Testis (tissue), 3 donors: Measurements from ENCODE around the gene MIB1. TPM values are rescaled to one million over a fixed set of nuclear protein-coding genes. Genes with fewer than 3 reads are reported as not detected.

Experiments
- DNase-seq: peaks from one replicate; pipeline ENCODE4 v3.0.0-alpha.2; 2019
- H3K27ac ChIP-seq, 2 donors: fragments of 200-600 bp; sonication (generic); one replicate each; pipeline ENCODE4 v1.5.1; 2019
- H3K27me3 ChIP-seq: fragments of 200-600 bp; sonication (generic); one replicate; pipeline ENCODE4 v1.5.1; 2019
- H3K36me3 ChIP-seq: fragments of 200-600 bp; sonication (generic); one replicate; pipeline ENCODE4 v1.5.1; 2017; ENCODE audit warnings: low read depth; ENCODE audit errors: missing control alignments
- H3K4me1 ChIP-seq: fragments of 200-600 bp; sonication (generic); one replicate; pipeline ENCODE4 v1.5.1; 2019
- H3K4me3 ChIP-seq, 2 donors: fragments of 200-600 bp; sonication (generic); one replicate each; pipeline ENCODE4 v1.5.1; 2017 to 2019
- H3K9me3 ChIP-seq: fragments of 200-600 bp; sonication (generic); one replicate; pipeline ENCODE4 v1.5.1; 2017
- POLR2A ChIP-seq: fragments of 450-650 bp; IDR thresholded peaks from one replicate; pipeline ENCODE4 v1.6.1; 2017; ENCODE audit warnings: antibody characterized with exemption, mild to moderate bottlenecking, moderate library complexity
- WGBS, 2 donors: methylation state at CpG; one replicate each; pipeline ENCODE4 v1.1.5; 2018; 5-methylcytosine and 5-hydroxymethylcytosine counted together
- intact Hi-C: fragments of 100-400 bp; cut with DNase I; formaldehyde crosslinking; loops from one replicate; pipeline ENCODE4 v1.15.1; 2023; ENCODE audit warnings: low total_unique reads
- polyA plus RNA-seq: library from polyadenylated mRNA; stranded (reverse); fragments of 350-450 nt; fragmentation: Illumina TruSeq; extraction: RNeasy Lipid Tissue Mini Kit (QIAGEN cat#74804); gene quantifications from one replicate; pipeline ENCODE4 v1.2.3, GENCODE V29; 2014; ENCODE audit warnings: low read depth, low replicate concordance; ENCODE audit not compliant: insufficient read depth
- total RNA-seq, 2 donors: library from RNA; depleted of rRNA; stranded (reverse); fragments of >200 nt; gene quantifications; one replicate each; pipeline ENCODE4 v1.2.3, GENCODE V29; 2016
- TF ChIP-seq, protein P1 (sequence below), 3 experiments: fragments of 450-650 bp in 2 of 3; fragments of 200-600 bp in 1 of 3; sonication (generic) in 1 of 3; IDR thresholded peaks; one replicate each; pipeline ENCODE4 v1.5.1; 2016 to 2019; ENCODE audit warnings: antibody characterized with exemption in 3 of 3, mild to moderate bottlenecking in 2 of 3, moderate library complexity in 1 of 3

Gene MIB1
- total and polyA plus RNA-seq, 3 donors from 2014 or later, result 16.5 to 48.8 (median 40.7) TPM

DNA sequence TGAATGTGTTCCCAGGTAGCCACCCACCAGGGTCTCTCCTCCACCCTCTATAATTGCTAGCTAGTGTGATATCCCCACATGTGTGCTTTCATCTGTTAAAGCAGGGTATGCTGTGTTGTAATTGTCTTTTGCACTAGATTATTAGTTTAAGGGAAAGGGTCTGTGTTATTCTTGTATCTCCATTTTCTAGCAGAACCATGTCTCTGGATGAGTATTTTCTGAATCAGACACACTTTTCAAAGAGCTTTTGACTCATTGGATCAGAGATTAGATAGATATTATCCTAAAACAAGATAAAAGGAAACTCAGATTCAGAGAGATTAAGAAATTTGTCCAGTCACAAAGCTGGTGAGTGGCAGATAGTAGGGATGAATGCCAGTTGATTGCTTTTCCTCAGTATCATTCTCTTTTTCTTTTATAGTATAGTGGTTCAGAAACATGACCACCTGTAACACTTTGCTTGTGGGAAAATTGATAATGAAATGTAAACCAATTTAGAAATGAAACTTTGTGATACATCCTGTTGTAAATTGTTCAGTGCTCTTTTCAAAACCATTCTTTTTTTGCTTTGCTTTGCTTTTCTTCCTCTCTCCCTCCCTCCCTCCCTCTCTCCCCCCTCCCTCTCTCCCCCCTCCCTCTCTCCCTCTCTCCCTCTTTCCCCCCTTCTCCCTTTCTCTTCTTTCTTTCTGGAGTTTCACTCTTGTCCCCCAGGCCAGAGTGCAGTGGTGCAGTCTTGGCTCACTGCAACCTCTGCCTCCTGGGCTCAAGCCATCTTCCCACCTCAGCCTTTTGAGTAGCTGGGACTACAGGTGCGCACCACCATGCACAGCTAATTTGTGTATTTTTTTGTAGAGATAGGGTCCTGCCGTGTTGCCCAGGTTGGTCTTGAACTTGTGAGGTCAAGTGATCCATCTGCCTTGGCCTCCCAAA lies 7.4 kb downstream of the MIB1 start:
- H3K4me1 ChIP-seq, result peaks cover 12% of the 10 kb centered on the region
- no peaks in the 10 kb centered on the region for H3K27me3 ChIP-seq
- TF ChIP-seq, protein P1, sequence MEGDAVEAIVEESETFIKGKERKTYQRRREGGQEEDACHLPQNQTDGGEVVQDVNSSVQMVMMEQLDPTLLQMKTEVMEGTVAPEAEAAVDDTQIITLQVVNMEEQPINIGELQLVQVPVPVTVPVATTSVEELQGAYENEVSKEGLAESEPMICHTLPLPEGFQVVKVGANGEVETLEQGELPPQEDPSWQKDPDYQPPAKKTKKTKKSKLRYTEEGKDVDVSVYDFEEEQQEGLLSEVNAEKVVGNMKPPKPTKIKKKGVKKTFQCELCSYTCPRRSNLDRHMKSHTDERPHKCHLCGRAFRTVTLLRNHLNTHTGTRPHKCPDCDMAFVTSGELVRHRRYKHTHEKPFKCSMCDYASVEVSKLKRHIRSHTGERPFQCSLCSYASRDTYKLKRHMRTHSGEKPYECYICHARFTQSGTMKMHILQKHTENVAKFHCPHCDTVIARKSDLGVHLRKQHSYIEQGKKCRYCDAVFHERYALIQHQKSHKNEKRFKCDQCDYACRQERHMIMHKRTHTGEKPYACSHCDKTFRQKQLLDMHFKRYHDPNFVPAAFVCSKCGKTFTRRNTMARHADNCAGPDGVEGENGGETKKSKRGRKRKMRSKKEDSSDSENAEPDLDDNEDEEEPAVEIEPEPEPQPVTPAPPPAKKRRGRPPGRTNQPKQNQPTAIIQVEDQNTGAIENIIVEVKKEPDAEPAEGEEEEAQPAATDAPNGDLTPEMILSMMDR (IDR thresholded peaks at IDR 0.05), result no peak
- no peak for TF ChIP-seq POLR2A
- DNase-seq, result no peak
- H3K9me3 ChIP-seq, result no peaks in the 10 kb centered on the region
- intact Hi-C loops, result no loop called here
- no peaks in the 10 kb centered on the region for H3K36me3 ChIP-seq
- H3K4me3 ChIP-seq, result no peak overlapping the region
- WGBS, 2 donors, result 69 to 80% methylated on average over 2 of the region's 2 CpGs
- H3K27ac ChIP-seq, result no peak overlapping the region

DNA sequence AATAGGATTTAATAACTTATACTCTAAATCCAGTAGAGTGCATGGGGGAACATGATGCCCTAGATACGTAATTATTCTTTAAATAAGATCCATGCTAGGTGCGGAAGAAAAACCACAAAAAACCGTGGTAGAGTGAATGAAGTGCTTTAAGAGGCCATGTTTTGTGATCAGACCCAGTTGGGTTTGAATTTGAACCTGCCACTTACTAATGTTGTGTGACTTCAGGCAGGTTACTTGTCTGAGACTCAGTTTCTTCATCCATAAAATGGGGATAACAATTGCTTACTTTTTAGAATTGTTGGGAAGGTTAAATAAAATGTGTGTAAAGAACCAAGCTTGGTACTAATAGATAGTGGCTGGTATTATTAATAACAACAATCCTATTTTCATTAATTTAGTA lies 17.2 kb downstream of the MIB1 start:
- intact Hi-C loops, result no loop called here
- H3K9me3 ChIP-seq, result no peaks in the 10 kb centered on the region
- H3K4me3 ChIP-seq, result no peak overlapping the region
- DNase-seq, result no peak
- no peak for TF ChIP-seq POLR2A
- TF ChIP-seq, protein P1 (IDR thresholded peaks at IDR 0.05), result no peak
- no peaks in the 10 kb centered on the region for H3K27me3 ChIP-seq
- H3K27ac ChIP-seq, result no peak overlapping the region
- WGBS, 2 donors, result 85 to 97% methylated on average over 3 of the region's 3 CpGs
- peaks cover 10% of the 10 kb centered on the region for H3K4me1 ChIP-seq
- H3K36me3 ChIP-seq, result no peaks in the 10 kb centered on the region

DNA sequence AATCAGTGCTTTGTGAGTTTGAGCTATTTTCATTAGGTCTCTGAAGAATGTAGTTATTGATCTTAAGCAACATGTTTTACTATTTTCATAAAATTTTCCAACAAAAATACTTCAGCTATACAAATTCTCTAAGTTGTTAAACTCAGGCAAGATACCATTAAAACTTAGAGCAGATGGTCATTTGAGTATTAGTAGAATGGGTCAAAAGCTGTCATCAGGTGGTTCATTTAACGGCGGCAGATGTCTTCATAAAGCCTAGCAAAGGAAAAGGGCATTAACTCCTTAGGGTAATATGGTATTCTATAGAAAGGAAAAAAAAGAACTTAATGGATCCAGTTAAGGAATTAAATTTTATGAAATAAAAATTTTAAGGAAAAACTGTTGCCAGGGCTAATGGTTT lies 19.2 kb downstream of the MIB1 start:
- no peaks in the 10 kb centered on the region for H3K27me3 ChIP-seq
- intact Hi-C loops, result no loop called here
- no peak for DNase-seq
- H3K9me3 ChIP-seq, result no peaks in the 10 kb centered on the region
- H3K36me3 ChIP-seq, result no peaks in the 10 kb centered on the region
- H3K4me3 ChIP-seq, result no peak overlapping the region
- H3K4me1 ChIP-seq, result peaks cover 6% of the 10 kb centered on the region
- no peak overlapping the region for H3K27ac ChIP-seq
- WGBS, 2 donors, result 86 to 94% methylated on average over 2 of the region's 2 CpGs
- TF ChIP-seq POLR2A, result no peak
- TF ChIP-seq, protein P1 (IDR thresholded peaks at IDR 0.05), result no peak

DNA sequence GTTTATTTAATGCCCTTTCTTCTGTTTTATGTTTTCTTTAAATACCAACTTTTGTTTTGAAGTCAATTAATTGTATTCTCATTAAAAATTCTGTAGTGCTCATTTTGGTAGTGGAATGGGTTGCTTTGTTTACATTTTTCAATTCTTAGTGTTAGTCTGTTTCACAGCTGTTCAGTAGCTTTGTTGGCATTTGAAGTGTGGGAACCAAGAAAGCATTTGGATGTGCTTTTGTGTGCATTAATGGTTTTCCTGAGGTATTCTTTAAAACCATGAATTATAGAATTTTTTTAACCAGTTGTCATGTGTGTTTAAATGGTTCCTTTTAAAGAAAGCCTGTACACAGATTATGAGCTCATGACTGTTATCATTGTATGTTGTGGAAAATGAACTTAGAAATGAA lies 19.7 kb downstream of the MIB1 start:
- Histone ChIP-seq H3K27ac (no peak overlapping the region), H3K9me3 (no peaks in the 10 kb centered on the region), H3K36me3 (no peaks in the 10 kb centered on the region), H3K27me3 (no peaks in the 10 kb centered on the region), H3K4me1 (peaks cover under 1% of the 10 kb centered on the region), H3K4me3 (no peak overlapping the region)
- DNase-seq, result no peak
- TF ChIP-seq, protein P1 (IDR thresholded peaks at IDR 0.05), result no peak
- no peak for TF ChIP-seq POLR2A
- intact Hi-C loops, result no loop called here
